Omental fat pad (tissue), 4 donors: Measurements from ENCODE around the gene OSBPL1A. TPM values are rescaled to one million over a fixed set of nuclear protein-coding genes. Genes with fewer than 3 reads are reported as not detected.
A peak's percentile ranks its signal among the peaks of the same experiment; 100 is the strongest.

Experiments
- ATAC-seq: fragments of 150-250 bp; one replicate; pipeline ENCODE4 v1.9.1; 2016; ENCODE audit warnings: mild to moderate bottlenecking, moderate library complexity; ENCODE audit not compliant: low FRiP score
- DNase-seq: peaks from one replicate; pipeline ENCODE4 v3.0.0-alpha.2; 2019; ENCODE audit warnings: low spot score
- total RNA-seq, 4 donors: library from RNA; depleted of rRNA; stranded (reverse); fragments of >200 nt; gene quantifications; one replicate each; pipeline ENCODE4 v1.1.0, GENCODE V29; 2016
- TF ChIP-seq, protein P1 (sequence below), 3 donors: fragments of 450-650 bp; IDR thresholded peaks; one replicate each; pipeline ENCODE4 v1.5.1; 2016 to 2017; ENCODE audit warnings: antibody characterized with exemption in 3 of 3, mild to moderate bottlenecking in 3 of 3, moderate library complexity in 2 of 3

OSBPL1A gene
- total RNA-seq, 4 donors from 2014 or later: 67.1 to 123 (median 109) TPM

DNA sequence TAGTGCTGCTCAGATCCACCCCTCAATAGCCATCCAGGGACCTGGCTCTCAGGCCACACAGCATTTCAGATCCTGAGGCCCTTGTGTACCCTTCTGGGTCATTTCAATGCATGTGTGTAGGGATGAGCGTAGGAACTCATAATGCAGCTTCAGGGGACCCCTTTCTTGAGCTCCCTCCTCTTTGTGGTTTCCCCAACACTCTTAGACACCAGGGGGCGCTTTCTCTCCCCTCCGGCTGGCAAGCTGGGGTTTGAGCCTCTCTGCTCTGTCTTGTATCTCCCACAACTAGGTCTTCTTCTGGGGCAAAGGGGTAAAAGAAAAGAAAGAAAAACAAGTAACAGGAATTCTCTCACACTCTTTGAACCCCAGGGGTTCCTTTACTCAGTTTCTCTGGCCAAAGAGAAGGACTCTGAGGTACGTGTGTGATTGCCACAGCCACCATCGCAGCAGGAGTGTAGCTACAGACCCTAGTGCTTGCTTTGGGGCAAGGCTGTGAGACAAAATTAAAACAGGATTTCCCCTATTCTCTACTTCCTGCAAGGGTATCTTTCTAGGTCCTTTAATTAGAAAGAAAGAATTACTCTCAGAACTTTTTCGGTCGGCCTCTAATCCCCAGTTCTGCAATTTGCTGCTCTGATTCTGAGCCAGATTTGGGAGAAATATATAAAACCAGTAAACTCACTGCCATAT lies 220.8 kb downstream of the OSBPL1A start:
- ATAC-seq (peak; percentile 54), DNase-seq (peak; percentile 55)
- TF ChIP-seq, protein P1, sequence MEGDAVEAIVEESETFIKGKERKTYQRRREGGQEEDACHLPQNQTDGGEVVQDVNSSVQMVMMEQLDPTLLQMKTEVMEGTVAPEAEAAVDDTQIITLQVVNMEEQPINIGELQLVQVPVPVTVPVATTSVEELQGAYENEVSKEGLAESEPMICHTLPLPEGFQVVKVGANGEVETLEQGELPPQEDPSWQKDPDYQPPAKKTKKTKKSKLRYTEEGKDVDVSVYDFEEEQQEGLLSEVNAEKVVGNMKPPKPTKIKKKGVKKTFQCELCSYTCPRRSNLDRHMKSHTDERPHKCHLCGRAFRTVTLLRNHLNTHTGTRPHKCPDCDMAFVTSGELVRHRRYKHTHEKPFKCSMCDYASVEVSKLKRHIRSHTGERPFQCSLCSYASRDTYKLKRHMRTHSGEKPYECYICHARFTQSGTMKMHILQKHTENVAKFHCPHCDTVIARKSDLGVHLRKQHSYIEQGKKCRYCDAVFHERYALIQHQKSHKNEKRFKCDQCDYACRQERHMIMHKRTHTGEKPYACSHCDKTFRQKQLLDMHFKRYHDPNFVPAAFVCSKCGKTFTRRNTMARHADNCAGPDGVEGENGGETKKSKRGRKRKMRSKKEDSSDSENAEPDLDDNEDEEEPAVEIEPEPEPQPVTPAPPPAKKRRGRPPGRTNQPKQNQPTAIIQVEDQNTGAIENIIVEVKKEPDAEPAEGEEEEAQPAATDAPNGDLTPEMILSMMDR (IDR thresholded peaks at IDR 0.05): peak in 1 of 3 donors; percentile 13

DNA sequence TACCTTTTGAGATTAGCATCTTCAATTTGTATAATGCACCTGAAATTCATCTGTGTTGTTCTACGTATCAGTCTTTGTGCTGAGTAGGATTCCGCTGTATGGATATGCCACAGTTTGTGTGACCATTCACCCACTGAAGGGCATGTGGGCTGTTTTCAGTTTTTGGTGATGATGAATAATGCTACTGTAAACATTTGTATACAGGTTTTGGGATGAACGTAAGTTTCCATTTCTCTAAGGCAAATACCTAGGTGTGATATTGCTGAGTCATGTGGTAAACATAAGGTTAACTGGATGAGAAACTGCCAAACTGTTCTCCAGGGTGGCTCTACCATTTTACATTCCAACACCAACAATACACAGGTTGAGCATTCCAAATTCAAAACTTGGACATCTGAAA lies 223.6 kb downstream of the OSBPL1A start:
- no peak for DNase-seq
- no peak for ATAC-seq
- TF ChIP-seq, protein P1 (IDR thresholded peaks at IDR 0.05): no peak

DNA sequence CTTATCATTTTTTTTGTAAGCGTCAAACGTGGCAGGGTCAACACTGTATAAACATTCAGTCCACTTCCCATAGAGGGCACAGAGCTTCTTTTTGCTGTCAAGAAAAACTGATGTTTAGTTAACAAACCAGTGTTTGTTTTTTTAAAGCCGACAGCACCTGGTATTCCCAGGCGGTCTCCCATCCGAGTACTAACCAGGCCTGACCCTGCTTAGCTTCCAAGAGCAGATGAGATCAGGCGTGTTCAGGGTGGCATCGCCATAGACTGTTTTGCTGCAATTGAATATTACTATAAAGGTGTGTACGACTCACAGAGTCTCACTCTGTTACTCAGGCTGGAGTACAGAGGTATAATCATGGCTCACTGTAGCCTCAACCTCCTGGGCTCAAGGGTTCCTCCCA lies 227.3 kb downstream of the OSBPL1A start:
- ATAC-seq: no peak
- DNase-seq: no peak
- TF ChIP-seq, protein P1 (IDR thresholded peaks at IDR 0.05): no peak

DNA sequence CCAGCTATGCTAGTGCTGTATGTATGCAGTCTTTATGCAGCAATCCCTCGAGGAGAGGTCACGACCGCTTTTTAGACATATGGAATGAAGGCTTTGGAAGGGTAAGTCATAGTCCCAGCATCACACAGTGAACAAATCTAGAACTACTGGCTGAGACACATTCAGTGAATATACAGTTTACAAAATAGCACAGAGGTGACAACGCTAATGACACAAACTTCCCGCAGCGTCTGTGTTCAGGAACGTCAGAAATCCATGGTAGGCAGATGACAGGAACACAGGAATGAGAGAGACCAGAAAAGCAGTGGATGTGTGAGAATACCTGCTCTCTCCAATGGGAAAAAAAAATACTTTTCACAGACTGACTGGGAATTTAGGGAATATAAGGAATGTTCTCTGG lies 229.1 kb downstream of the OSBPL1A start:
- TF ChIP-seq, protein P1 (IDR thresholded peaks at IDR 0.05): no peak
- DNase-seq (no peak), ATAC-seq (no peak)

DNA sequence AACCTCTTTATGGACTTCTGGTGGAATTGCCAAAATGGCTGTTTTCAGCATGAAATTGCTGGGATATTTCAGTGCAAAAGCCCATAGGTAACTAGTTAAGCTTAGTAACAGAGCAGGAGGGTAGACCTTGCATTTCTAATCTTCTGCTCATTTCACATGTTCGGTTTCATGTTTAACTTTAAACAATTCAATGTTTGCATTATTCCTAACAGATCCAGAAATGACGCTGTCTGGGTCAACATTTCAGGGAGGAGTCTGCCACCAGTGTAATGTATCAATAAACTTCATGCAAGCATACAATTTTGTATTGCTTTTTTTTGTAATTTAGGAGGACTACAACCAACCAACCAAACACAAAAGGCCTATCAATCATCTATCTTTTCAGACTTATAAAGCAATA lies 236.3 kb downstream of the OSBPL1A start:
- ATAC-seq: no peak
- TF ChIP-seq, protein P1 (IDR thresholded peaks at IDR 0.05): no peak
- no peak for DNase-seq

DNA sequence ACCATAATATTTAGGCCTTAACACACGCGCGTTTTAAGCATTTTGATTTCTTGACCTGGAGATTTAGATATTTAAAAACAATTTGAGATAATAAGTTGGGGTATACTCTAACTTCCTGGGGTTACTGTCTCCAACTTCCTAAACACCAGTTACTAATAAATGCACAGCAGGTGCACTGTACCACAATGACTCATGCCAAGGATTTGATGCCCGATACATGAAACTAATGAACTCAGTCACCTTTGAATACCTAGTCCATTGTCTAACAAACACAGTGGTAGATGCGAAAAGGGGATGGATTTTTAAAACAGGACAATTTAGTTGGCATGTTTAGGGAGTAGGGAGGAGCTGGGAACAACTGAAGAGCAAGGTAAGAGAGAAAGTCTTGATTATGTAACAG lies 237.5 kb downstream of the OSBPL1A start:
- DNase-seq: no peak
- no peak for ATAC-seq
- TF ChIP-seq, protein P1 (IDR thresholded peaks at IDR 0.05): no peak

DNA sequence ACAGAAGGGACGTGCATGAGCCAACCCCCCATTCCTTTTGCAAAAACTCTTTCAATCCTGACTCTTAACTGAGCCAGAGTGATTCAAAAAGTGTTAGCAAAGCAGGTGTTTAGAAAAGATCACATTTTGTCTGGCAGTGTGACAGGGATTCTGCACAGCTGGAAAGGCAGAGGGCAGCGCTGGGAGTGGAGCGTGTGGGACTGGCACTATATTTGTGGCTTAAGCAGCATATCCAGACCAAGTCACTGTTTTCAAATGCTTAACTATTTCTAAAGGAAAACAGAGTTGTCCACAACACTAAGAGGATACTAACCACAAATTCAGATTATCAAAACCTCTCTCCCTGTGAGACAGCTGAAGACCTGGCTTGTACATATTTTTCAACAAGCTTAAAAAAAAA lies 239.8 kb downstream of the OSBPL1A start:
- ATAC-seq: no peak
- DNase-seq: no peak
- TF ChIP-seq, protein P1 (IDR thresholded peaks at IDR 0.05): no peak
